DMS114 treated with DMSO at 0.1 percent for 48 hours (cell line): ENCODE data around the gene CD320.
A peak's percentile ranks its signal among the peaks of the same experiment; 100 is the strongest.
"Not testable (repeated sequence)": the region's sequence is repeated elsewhere in the genome, so short reads cannot be mapped to it uniquely, and the experiment has no call there.

ENCODE experiments used
- DNase-seq: peaks from one replicate; lab custom pipeline; 2025; ENCODE audit not compliant: unreplicated experiment; lab: John Stamatoyannopoulos, UW

Gene CD320

GRCh38 chr19:8307965-8308866 lies at the start of gene CD320:
TSS of gene CD320 (minus strand) at chr19:8308358. CDS start at chr19:8308290, 68 bp downstream.
- DNase-seq: peak; percentile 66

- no peak for DNase-seq
These were observed 48.9 kb upstream of the CD320 start for GRCh38 chr19:8357007-8357521.

- no peak for DNase-seq
These were observed 47.7 kb upstream of the CD320 start for GRCh38 chr19:8355631-8356402.

- DNase-seq: not testable (repeated sequence)
These were observed 44.7 kb upstream of the CD320 start for GRCh38 chr19:8352845-8353244.

- DNase-seq: no peak
These were observed 44.1 kb upstream of the CD320 start for GRCh38 chr19:8352134-8352827.

- not testable (repeated sequence) for DNase-seq
These were observed 41.6 kb upstream of the CD320 start for GRCh38 chr19:8349629-8350372.

GRCh38 chr19:8343483-8343844 lies 35.3 kb upstream of the CD320 start:
- no peak for DNase-seq

- DNase-seq: peak; percentile 77
These were observed 34.7 kb upstream of the CD320 start, which contains the start of gene KANK3 for GRCh38 chr19:8342684-8343482. TSS of gene KANK3 (minus strand) at chr19:8343262. CDS start at chr19:8337828, 5,434 bp downstream.

- no peak for DNase-seq
These were observed 34.1 kb upstream of the CD320 start for GRCh38 chr19:8342316-8342683.

- DNase-seq: not testable (repeated sequence)
These were observed 33.3 kb upstream of the CD320 start for GRCh38 chr19:8341504-8341903.

- no peak for DNase-seq
These were observed 32.4 kb upstream of the CD320 start for GRCh38 chr19:8340341-8341096.

GRCh38 chr19:8338835-8339234 lies 30.7 kb upstream of the CD320 start:
- DNase-seq: no peak

GRCh38 chr19:8337728-8338127 lies 29.6 kb upstream of the CD320 start:
- DNase-seq: no peak

- no peak for DNase-seq
These were observed 28.5 kb upstream of the CD320 start for GRCh38 chr19:8336660-8337059.

GRCh38 chr19:8336072-8336569 lies 28.0 kb upstream of the CD320 start:
- DNase-seq: no peak

- no peak for DNase-seq
These were observed 27.3 kb upstream of the CD320 start for GRCh38 chr19:8335343-8336071.

- no peak for DNase-seq
These were observed 26.5 kb upstream of the CD320 start for GRCh38 chr19:8334458-8335342.
